ENCODE results near the gene ABTB2. TPM values are rescaled to one million over a fixed set of nuclear protein-coding genes. Genes with fewer than 3 reads are reported as not detected.

The ABTB2 gene
- total and polyA plus RNA-seq, 2 of the 8 experiments (the other 6 are each of a cell fraction or from before 2014, with no cell fraction given): 7.7 to 10.2 TPM

- no peaks in the 10 kb centered on the region; the same call in 1 of the 2 replicates for H3K79me1 ChIP-seq (ENCODE audit: low read depth, low read length)
- no peaks in the 10 kb centered on the region for H3K36me3 ChIP-seq (ENCODE audit: control insufficient read depth in 2 of 4, insufficient read depth in 4 of 4, low read length in 3 of 4)
- H3K9ac ChIP-seq (replicated peaks in 1 of 4; ENCODE audit: extremely low read depth in 1 of 4, low read depth in 3 of 4, low read length in 3 of 4): no peak overlapping the region
- peaks cover 8 to 18% (median 9%) of the 10 kb centered on the region in 4 experiments for H3K4me1 ChIP-seq (replicated peaks in 1 of 4; ENCODE audit: control insufficient read depth in 3 of 4, insufficient read depth in 4 of 4, low read length in 3 of 4)
- CTCF ChIA-PET (ENCODE audit: partially characterized antibody): interaction anchor here (0.6 to 7.1 kb wide), 5 partner anchors 12 to 24 kb away, joined by 3 to 36 read pairs (median 3); no protein-coding TSS in a partner anchor
- H4K5ac ChIP-seq (ENCODE audit: insufficient read length, low read depth, low read length): no peak overlapping the region
- no peaks in the 10 kb centered on the region for H3K27me3 ChIP-seq (replicated peaks in 1 of 4; ENCODE audit: control insufficient read depth in 3 of 4, extremely low read depth in 1 of 4, insufficient read depth in 3 of 4, low read length in 3 of 4)
- H3K14ac ChIP-seq (ENCODE audit: insufficient read length): no peak overlapping the region
- H3K4me3 ChIP-seq (ENCODE audit: extremely low read depth in 1 of 4, insufficient read depth in 2 of 4, low read depth in 3 of 4, low read length in 4 of 4): no peak overlapping the region
- H4K20me1 ChIP-seq (replicated peaks in 1 of 2; ENCODE audit: control insufficient read depth in 1 of 2, insufficient read depth in 2 of 2, low read length in 2 of 2): peaks cover 2 to 3% of the 10 kb centered on the region in 2 experiments
- H4K91ac ChIP-seq (replicated peaks; ENCODE audit: insufficient read length, low read length): peak overlapping the region; percentile 22
- no peak overlapping the region for H2BK120ac ChIP-seq (replicated peaks; ENCODE audit: low read depth, low read length)
- no peaks in the 10 kb centered on the region for H3K9me3 ChIP-seq (ENCODE audit: insufficient read depth in 2 of 2, low read depth in 1 of 2, low read length in 1 of 2)
- H3K23me2 ChIP-seq (ENCODE audit: low read depth, low read length): no peaks in the 10 kb centered on the region; the same call in 1 of the 2 replicates
- no peak overlapping the region for H2BK5ac ChIP-seq (ENCODE audit: low read depth, low read length)
- H2AFZ ChIP-seq (ENCODE audit: low read length): no peak overlapping the region
- no peaks in the 10 kb centered on the region for H3K79me2 ChIP-seq (ENCODE audit: control insufficient read depth in 1 of 2, insufficient read depth in 2 of 2, low read length in 2 of 2)
- no peak overlapping the region for H3K56ac ChIP-seq (replicated peaks; ENCODE audit: insufficient read length, low read depth, low read length)
- no peak overlapping the region for H3K4ac ChIP-seq (replicated peaks; ENCODE audit: insufficient read length, low read depth, low read length)
- H2AK5ac ChIP-seq (ENCODE audit: low read depth, low read length): no peak overlapping the region
- DNase-seq (ENCODE audit: low read depth in 1 of 2, low spot score in 2 of 2) (no peak), FAIRE-seq (no peak)
- H3K18ac ChIP-seq (ENCODE audit: extremely low read depth, low read length): no peak overlapping the region
- WGBS, 2 experiments (ENCODE audit: extremely low coverage in 1 of 2, insufficient coverage in 1 of 2, insufficient read length in 1 of 2, insufficient replicate concordance in 2 of 2, low coverage in 1 of 2, low lambda C conversion rate in 2 of 2, missing lambda C conversion rate in 1 of 2): 93% methylated on average over 7 of the region's 7 CpGs; no CpG with 5 or more reads in 1 of the 2 experiments
- H3K27ac ChIP-seq (ENCODE audit: low read depth, low read length): no peak overlapping the region
- H4K8ac ChIP-seq (ENCODE audit: extremely low read depth, insufficient read depth, low read length): no peak overlapping the region
- no peak overlapping the region for H3K23ac ChIP-seq (ENCODE audit: insufficient read length)
- H2BK20ac ChIP-seq (ENCODE audit: low read length): no peak overlapping the region
- POLR2A ChIA-PET (ENCODE audit: partially characterized antibody): interaction anchor here (1.1 to 1.4 kb wide), 2 partner anchors 10 to 94 kb away, joined by 4 read pairs; partner anchors contain the start of gene ABTB2
- peak overlapping the region; percentile 41; the same call in 1 of the 2 replicates for H2BK12ac ChIP-seq (ENCODE audit: low read depth, low read length)
- peak overlapping the region; percentile 10 to 20; a peak in 1 of 4 replicates for H3K4me2 ChIP-seq (ENCODE audit: insufficient read depth in 1 of 2, low read depth in 2 of 2, low read length in 2 of 2)
- 0 out of 2 replicates have a peak overlapping the region, but pooled peaks have one; percentile 53 for H2BK15ac ChIP-seq (ENCODE audit: low read length)
- TF ChIP-seq SRF (IDR thresholded peaks at IDR 0.05; ENCODE audit: low read depth, low read length) (no peak), GABPA (IDR thresholded peaks at IDR 0.05; ENCODE audit: borderline replicate concordance, insufficient read depth, low read length) (no peak), TCF12 (IDR thresholded peaks at IDR 0.05; ENCODE audit: low read depth, low read length) (no peak), SIX5 (IDR thresholded peaks at IDR 0.05; ENCODE audit: low read depth, low read length) (no peak), ATF3 (IDR thresholded peaks at IDR 0.05; ENCODE audit: insufficient read depth, low read depth, low read length) (no peak), NRF1 (IDR thresholded peaks at IDR 0.05; ENCODE audit: low read depth, low read length) (no peak), USF2 (IDR thresholded peaks at IDR 0.05; ENCODE audit: low read length) (no peak), SAP30 (IDR thresholded peaks at IDR 0.05; ENCODE audit: insufficient read depth, insufficient replicate concordance, low read length) (no peak), KDM1A (IDR thresholded peaks at IDR 0.05; ENCODE audit: borderline replicate concordance, low read length) (no peak), CREB1 (IDR thresholded peaks at IDR 0.05) (no peak)
Measured at GRCh38 chr11:34263441-34264091, 94.2 kb downstream of the ABTB2 start.
